ENCODE data around the gene ATP8A2.
A peak's percentile ranks its signal among the peaks of the same experiment; 100 is the strongest.
"Not testable (repeated sequence)": the region's sequence is repeated elsewhere in the genome, so short reads cannot be mapped to it uniquely, and the experiment has no call there.

Gene ATP8A2

DNA sequence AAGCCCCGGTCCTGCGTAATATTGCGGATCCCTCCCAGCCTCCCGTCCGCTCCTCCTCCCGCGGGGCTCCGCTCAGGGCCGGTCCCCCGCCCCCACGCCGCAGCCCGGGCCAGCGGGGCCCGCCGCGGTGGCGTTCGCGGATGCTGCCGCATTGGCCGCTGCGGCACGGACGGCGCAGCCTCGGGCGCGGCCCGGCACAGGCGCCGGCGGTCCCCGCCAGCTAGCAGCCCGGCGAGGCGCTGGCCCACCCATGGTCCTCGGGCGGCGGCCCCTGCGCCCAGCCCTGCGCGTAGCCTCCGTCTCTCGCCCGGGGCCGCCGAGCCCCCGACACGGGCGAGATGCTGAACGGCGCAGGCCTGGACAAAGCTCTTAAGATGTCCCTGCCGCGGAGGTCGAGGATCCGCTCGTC lies at the start of gene ATP8A2:
Gene ATP8A2 (plus strand): TSS at position 100 of the 409 bp plus-strand sequence. CDS start 239 bp downstream, at position 339.
- DNase-seq: no peak

DNA sequence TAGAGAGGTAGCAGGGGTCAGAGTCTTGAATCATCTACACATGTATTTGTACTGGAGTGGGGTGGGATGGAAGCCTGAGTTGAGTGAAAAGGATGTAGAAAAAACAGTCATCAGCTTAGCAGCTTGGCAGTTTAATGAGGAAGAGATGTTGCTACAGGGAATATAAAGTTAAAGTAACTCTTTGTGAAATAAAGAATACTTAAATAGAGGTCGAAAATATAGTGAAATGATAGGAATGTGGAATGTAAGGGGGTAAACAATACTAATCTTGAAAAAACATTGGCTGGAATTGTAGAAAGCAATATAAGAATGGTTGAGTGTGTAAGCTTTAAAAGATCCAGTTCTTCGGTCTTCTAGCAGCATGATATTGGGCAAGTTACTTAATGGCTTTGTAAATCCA lies 47.7 kb upstream of the ATP8A2 start:
- no peak for DNase-seq

DNA sequence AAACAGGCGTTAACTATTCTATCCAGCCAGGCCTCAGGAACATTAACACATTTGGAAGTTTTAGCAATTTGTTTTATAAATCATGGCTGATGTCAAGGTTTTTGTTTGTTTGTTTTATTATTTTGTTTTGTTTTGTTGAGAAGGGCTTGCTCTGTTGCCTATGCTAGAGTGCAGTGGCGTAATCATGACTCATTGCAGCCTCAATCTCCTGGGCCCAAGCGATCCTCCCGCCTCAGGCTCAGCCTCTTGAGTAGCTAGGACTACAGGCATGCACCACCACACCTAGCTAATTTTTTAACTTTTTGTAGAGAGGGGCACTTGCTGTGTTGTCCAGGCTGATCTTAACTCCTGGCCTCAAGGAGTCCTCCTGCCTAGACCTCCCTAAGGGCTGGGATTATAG lies 42.1 kb upstream of the ATP8A2 start:
- DNase-seq: no peak

DNA sequence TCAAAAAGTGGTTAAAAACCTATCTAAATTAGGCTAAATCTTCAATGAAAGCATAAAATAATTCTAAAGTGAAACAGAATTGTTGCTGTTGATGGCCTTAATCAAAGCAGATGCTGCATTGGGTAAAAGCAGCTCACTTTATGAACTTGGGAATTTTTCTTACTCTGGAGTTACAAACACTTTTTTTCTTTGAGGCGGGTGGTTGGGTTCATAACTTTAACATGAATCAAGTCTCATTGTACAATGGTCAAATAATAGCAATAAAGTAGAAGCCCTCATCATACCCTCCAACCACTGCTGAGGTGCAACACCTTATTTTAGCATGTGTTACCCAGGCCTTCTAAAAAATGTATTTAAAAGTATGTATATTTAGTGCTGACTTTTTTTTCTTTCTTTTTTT lies 41.2 kb upstream of the ATP8A2 start:
- no peak for DNase-seq

DNA sequence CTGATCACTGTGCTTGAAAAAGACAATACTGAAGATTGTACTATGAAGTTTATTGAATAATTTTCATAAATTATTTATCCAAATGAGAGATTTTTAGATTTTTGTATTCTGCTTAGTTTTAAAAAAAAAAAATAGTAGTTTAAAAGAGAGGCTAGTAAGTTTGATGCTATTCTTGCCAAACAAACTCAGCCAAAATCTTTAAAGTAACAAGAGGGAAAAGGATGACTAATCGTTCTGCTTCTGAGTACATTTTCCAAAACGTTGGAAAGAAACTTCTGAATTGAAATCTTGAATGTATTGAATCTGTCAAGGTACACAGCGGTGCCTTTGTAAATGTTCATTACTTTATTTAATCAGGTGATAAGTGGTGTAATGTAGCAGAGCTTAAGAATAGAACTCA lies 35.9 kb upstream of the ATP8A2 start:
- no peak for DNase-seq

DNA sequence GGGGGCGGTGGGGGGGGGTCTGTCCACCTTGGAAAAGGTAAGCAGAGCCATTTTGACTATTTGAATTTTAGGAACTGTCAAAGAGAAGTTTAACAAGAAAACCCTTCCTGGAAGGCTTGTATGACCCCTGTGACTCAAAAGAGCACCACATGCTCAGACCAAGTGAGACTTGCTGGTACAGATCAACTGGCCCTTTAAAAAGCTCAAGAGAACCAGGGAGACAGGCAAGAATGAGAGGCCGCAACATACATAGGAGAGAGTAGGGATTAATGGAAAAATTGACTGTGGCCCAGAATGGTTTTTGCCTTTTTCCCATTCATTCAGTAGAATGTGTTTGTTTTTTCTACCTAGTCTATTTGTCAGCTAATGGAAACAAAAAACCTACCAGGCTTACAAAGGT lies 26.2 kb upstream of the ATP8A2 start:
- DNase-seq: no peak

DNA sequence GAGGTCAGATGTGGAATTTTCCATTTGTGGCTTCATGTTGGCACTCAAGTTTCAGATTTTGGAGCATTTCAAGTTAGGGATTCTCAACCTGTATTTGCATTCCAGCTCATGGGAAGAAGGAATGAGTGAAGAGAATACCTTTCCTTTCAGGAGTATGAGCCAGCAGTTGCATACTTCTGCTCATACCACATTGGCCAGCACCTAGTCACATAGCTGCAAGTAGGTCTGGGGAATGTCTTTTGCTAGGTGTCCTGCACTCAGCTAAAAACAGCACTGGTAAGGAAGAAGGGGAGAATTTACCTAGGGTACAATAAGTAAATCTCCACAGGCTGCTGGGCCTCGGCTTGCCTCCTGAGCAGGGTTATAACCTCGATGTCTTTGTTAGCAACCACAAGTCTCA lies 24.6 kb upstream of the ATP8A2 start:
- DNase-seq: no peak

DNA sequence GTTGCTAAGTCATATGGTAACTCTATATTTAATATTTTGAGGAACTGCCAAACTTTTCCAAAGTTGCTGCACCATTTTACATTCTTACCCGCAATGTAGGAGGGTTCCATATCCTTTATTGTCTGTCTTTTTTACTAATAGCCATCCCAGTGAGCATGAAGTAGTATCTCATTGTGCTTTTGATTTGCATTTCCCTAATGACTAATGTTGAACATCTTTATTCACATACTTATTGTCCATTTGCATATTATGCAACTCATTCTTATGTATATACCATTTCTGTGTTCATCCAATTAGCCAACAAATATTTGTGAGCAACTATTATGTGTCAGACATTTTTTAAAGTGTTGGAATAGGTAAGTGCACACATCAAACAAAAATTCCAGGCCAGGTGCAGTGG lies 20.4 kb upstream of the ATP8A2 start:
- DNase-seq: no peak

DNA sequence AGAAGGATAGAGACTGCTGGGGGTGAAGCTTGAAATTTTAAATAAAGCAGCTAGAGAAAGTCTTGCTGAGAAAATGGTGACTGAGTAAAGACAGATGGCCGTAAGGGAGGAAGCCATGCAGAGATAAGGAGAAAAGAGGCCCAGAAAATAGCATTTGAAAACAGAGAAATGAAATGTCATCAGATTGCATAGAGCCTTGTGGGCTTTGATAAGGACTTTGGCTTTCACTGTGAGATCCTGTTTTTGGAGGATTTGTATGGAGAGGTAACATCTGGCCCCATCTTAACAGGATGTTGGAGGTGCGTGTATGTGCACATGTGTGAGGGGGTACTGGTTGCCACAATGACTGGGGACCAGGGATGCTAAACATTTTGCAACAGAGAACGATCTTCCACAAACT lies 19.5 kb upstream of the ATP8A2 start:
- no peak for DNase-seq

DNA sequence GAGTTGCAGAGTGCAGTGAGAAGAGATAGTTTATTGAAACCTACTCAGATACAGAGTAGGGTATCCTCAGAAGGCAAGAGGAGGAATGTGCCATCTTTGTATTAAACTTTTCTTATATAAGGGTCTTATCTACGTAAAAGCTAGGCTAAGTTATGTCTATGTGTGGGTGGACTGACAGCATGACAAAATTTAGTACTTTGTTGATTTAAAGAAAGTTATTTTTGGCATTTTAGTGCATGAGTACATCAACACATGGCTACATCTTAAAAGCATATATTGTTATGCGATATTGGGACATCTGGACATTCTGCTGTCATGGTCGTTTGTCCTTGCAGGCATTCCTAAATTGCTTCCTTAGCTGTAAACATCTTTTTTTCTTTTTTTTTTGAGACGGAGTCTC lies 19.0 kb upstream of the ATP8A2 start:
- DNase-seq: no peak

DNA sequence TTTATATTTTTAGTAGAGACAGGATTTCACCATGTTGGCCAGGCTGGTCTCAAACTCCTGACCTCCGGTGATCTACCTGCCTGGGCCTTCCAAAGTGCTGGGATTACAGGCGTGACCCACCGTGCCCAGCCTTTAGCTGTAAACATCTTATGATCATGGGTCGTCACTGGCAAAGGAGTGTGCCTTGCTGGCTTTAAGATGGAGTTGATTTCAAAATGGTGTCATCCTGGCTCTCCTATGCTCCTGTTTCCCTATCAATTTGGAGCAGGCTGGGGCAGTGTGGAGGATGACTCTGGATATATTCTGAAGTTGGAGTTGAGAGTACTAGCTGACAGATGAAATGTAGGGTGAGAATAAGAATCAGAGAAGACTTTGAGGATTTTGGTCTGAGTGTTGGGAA lies 18.4 kb upstream of the ATP8A2 start:
- no peak for DNase-seq

DNA sequence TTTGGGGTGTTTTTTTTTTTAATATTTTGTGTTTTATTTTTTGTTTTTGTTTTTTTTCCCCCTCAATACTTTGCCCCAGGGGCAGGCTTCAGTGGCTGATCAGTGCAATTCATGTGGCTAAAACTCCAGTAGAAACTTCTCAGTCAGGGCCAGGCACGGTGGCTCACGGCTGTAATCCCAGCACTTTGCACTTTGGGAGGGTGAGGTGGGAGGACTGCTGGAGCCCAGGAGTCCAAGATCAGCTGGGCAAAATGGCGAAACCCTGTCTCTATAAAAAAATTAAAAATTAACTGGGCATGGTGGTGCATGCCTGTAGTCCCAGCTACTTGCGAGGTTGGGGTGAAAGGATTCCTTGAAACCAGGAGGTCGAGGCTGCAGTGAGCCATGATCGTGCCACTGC lies 17.4 kb upstream of the ATP8A2 start:
- DNase-seq: no peak

DNA sequence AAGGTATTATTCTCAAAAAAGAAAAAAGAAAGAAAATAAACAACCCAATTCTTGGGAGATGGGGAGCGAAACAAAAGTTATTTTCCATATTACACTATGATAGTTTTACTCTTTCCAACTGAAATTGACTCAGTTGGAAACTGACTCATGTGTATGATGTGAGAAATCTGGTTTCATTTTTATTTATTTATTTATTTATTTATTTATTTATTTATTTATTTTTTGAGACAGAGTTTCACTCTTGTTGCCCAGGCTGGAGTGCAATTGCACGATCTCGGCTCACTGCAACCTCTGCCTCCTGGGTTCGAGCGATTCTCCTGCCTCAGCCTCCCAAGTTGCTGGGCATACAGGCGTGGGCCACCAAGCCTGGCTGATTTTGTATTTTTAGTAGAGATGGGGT lies 11.3 kb upstream of the ATP8A2 start:
- DNase-seq: not testable (repeated sequence)

DNA sequence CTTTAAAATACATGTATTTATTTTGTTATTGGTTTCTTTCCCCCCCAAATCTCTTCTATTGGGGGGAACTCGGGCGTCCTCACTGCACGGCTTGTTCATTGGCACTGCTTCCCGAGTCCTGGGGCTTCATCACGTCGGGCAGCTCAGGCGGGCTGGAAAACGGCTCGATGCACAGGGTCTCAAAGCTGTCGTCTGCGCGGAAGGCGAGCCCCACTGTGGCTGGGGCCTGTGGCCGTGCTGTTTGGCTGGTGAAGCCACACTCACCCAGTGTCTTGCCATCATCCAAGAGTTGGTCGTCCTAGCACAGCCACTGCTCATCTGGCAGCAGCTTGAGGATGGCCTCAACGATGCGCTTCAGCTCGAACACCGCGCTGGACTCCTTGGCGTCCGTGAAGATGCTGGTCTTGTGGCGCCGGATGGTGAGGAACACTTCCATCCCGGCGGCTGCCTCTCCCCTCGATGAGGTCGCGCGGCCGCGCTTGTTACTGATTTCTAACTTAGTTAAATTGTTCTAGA lies 6.0 kb upstream of the ATP8A2 start:
- DNase-seq: no peak

DNA sequence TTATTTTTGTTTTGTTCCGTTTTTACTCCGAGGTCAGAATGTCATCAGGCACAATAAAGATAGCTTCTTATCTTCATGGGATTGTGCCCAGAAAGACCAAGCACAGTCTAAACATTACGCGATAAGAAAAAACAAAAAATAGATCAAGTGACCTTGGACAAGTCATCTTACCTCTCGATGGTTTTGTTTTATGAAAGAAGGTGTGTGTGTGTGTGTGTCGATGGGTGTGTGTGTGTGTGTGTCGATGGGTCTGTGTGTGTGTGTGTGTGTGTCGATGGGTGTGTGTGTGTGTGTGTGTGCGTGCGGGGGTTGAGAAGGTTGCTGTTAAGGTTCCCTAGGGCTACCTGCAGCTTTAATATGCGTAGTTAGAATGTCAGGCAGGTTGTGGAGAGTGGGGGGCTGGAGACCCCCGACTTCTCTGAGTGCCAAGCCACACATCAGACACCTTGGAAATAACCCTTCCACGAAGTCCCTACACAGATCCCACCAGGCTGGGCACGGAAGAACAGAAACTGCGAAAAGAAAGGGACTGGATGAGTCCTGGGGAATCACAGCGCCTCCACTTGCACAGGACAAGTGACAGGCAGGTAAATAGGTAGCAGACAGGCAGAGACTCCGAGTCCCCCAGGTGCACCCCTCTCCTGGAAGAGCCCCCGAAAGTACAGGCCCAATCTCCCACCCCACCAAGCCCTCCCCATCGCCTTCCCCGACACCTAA lies 458 bp upstream of the ATP8A2 start:
- no peak for DNase-seq

DNA sequence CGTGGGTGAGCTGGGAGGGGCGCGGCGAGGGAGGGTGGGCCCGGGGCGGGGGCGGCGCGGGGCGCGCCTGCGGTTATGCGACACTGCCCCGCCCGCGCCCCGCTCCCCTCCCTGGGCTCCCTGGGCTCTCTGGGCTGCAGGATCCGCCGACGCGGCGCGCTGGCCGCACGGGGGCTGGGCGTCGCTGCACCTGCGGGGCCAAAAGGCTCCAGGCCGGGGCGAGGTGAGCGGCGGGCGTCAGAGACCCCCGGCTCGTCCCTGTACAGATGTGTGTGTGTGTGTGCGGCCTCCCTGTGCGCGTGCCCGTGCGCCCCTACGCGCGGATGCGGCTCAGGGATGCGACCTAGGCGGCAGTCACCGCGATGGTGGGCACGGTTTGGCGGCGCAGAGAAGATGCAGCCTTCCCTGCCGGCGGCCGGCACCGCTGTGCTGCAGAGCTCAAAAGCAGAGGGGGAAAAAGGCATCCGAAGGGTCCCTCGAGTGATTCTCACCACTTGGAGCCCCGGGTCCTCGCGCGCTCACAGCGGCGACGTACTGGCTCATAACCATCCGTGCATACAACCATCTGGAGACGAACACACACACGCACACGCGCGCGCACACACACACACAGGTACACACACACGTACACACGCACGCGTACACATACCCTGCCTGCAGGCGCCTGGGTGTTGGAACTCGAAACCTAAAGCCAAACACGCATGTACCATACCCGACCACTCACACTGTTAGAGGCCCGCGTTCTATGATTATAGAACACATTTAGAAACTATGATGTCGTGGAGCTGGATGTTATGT lies 709 bp downstream of the ATP8A2 start:
- DNase-seq: no peak

DNA sequence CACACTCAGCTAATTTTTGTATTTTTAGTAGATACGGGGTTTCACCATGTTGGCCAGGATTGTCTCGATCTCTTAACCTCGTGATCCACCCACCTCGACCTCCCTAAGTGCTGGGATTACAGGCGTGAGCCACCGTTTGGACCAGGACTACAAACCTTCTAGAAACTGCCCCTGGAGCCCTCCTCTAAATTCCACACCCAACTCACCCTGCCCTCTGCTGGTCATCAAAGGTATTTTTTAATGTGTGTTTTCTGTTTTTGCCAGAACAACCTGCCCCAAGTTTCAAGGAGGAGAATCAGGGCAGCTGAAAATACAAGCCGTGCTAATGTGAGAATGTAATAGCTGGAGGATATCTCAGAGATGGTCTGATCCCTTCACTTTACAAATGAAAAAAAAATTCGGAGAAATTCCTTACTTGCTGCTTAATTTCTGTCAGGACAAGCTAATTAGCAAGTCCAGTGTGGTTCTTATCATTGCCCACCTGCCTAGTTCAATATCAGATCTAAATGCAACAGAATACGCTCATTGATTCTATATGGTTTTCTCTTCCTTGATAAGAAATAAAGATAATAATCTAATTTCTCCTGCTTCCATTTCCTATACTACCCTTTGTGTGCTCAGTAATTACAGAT lies 4.1 kb downstream of the ATP8A2 start:
- DNase-seq: peak; percentile 70

DNA sequence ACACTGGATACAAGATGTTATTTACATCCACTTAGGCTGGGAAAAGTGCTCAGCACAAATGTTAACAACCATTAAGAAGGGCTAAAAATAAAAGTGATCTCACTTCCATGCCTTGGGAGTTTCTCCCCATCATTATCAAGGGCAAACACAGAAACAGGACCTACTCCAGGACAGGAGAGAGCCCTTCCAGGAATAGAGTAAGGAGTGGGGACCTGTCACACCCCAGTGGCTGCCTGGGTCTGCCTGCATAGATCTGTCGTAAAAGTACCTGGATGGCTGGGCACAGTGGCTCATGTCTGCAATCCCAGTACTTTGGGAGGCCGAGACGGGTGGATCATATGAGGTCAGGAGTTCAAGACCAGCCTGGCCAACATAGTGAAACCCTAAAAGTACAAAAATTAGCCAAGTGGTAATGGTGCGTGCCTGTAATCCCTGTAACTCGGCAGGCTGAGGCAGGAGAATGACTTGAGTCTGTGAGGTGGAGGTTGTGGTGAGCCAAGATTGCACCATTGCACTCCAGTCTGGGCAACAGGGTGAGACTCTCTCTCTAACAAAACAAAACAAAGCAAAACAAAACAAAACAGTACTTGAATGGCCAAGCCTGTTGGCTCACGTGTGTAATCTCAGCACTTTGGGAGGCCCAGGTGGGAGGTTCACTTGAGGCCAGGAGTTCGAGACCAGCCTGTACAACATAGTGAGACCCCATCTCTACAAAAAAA lies 5.6 kb downstream of the ATP8A2 start:
- DNase-seq: no peak

DNA sequence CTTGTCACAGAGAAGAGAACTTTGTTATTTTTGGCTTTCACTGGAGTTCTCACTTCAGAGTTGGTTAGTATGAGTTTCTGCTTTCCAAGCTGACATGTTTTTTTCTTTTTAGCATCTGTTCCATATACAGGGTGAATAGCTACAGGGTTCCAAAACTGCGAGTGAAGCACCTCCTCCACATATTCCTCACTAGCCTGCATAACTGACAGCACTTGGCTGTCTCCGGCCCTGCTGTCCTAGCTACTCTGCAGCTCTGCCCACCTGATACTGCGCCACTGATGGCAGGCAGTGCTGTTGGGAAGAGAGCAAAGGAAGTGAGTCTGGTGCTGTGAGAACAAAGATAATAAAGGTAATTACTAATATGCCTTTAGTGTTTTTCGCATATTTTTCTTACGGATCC lies 6.8 kb downstream of the ATP8A2 start:
- DNase-seq: no peak

DNA sequence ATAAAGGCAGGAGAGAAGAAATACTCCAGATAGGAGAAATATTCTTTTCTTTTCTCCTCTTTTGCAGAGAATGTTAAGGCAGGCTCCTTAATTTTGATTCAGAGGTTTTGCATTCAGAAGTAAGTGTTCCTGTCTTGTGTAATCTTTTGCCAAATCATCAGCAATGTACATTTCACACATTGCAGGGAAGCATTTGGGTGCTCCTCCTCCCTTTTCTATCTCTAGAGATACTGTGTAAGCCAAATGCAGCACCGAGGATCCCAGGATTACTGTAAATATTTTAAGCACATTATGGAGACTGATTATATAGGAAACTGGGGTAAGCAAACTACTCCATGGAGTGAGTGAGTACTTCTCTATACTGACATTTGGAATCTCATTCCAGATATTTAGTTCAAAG lies 7.2 kb downstream of the ATP8A2 start:
- no peak for DNase-seq

DNA sequence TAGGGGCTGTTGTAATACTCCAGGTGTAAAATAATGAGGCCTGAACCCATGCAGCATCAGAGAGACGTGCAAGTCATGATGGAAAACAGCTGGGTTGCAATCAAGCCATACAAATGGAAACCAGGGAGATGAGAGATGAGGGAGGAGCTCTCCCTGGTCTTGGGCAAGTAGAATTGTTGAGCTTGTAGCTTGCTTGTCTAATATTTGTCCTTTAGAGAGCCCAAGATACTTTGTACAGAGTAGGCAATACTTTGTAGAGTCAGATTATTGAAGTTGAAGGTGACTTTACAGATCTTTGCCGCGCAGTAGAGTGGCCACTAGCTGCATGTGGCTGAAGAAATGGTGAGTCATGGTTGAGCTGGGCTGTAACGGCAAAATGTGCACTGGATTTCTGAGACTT lies 8.3 kb downstream of the ATP8A2 start:
- no peak for DNase-seq

DNA sequence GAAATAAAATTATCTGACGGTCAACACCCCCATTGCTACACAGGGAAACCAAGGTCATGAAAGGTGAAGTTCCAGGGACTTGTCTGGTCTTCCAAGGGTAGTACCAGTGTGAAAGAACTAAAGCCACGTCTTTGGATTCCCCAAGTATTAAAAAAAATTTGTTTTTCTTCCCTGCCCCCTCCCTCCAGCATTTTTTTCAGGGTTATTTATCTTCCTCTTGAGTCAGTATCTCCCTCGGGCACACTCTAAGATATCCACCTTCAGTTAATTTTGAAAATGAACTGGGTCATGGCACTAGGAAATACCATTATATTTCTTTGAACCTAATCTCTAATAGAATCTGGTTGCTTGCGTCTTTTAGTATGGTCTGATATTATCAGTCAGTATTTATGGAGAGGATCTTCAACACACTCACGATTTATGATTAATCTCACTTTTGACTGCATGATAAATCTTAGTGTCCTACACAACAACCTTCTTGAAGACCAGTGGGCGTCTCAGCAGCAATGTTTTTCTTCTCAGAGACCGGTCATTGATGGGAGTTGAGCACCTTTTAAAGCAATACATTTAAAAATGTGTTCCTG lies 9.1 kb downstream of the ATP8A2 start:
- DNase-seq: no peak

Measured in activated CD4-positive, alpha-beta T cell treated with anti-CD3 and anti-CD28 coated beads, Interleukin-2, Interleukin-6, amounts not matched to agents 100 ng/mL and 50 ng/mL, durations not matched to agents 16 hours and 8 hours (primary cell).